Measurements from ENCODE around the gene TRAK1. TPM values are rescaled to one million over a fixed set of nuclear protein-coding genes. Genes with fewer than 3 reads are reported as not detected.

Gene TRAK1
- polyA plus RNA-seq, 1 donor (not counting 4 experiments of a cell fraction or from before 2014, with no cell fraction given), result 58.2 TPM

DNA sequence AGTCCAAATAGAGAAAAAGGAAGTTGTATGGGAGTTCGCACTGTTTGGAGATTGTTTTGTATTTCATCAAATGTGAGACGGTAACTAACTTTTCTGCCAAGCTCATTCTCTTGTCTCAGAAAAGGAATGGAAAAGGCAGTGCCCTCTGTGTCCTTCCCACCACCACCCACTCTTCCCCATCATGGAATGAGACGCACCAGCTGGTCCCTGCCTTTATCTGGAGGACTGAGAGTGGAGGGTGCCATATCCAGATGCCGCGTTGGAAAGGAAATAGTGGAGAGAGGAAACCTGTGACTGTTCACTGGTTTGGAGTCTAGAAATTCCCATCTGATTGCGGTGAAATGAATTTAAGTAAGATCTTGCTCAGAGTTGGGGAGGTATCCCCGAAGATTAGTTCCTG is 178.5 kb downstream of the TRAK1 start:
- H3K4me1 ChIP-seq (ENCODE audit: control insufficient read depth, extremely low read depth, insufficient read depth, low read length), result no peaks in the 10 kb centered on the region
- peaks cover 47% of the 10 kb centered on the region for H3K27me3 ChIP-seq (ENCODE audit: control insufficient read depth, extremely low read depth, insufficient read depth, low read length)
- dilution Hi-C loops (cut with MboI; ENCODE audit: extremely low pct_ligation_motif_present, low sequenced_read_pairs), result loop anchor here (25.0 kb wide), 2 partner anchors 93 to 168 kb away; no protein-coding TSS in a partner anchor
- FAIRE-seq, result no peak
- H3K9ac ChIP-seq (ENCODE audit: control insufficient read depth, extremely low read depth, insufficient read depth, low read length), result no peak overlapping the region
- peaks cover 2% of the 10 kb centered on the region for H3K9me3 ChIP-seq (ENCODE audit: control insufficient read depth, low read depth, low read length)
- DNase-seq (ENCODE audit: low read depth, low spot score), result no peak
- H3K4me2 ChIP-seq (ENCODE audit: control insufficient read depth, extremely low read depth, insufficient read depth, low read depth, low read length), result no peak overlapping the region
- no peaks in the 10 kb centered on the region for H3K9me1 ChIP-seq (ENCODE audit: control insufficient read depth, extremely low read depth, insufficient read depth, low read length)
- H3K36me3 ChIP-seq (ENCODE audit: control insufficient read depth in 2 of 2, extremely low read depth in 1 of 2, insufficient read depth in 2 of 2, low read length in 2 of 2), result no peaks in the 10 kb centered on the region
- H2AFZ ChIP-seq (ENCODE audit: control insufficient read depth, low read length), result no peak overlapping the region
- no peaks in the 10 kb centered on the region for H4K20me1 ChIP-seq (ENCODE audit: control insufficient read depth, extremely low read depth, insufficient read depth, low read length)
- H3K4me3 ChIP-seq (ENCODE audit: control insufficient read depth in 2 of 3, extremely low read depth in 1 of 3, insufficient read depth in 2 of 3, low read depth in 1 of 3, low read length in 3 of 3), result no peak overlapping the region
- no peak overlapping the region for H3K27ac ChIP-seq (ENCODE audit: control insufficient read depth, insufficient read depth, low read length)
- H3K79me2 ChIP-seq (ENCODE audit: control insufficient read depth, insufficient read depth, low read length), result no peaks in the 10 kb centered on the region
- TF ChIP-seq, protein P1, sequence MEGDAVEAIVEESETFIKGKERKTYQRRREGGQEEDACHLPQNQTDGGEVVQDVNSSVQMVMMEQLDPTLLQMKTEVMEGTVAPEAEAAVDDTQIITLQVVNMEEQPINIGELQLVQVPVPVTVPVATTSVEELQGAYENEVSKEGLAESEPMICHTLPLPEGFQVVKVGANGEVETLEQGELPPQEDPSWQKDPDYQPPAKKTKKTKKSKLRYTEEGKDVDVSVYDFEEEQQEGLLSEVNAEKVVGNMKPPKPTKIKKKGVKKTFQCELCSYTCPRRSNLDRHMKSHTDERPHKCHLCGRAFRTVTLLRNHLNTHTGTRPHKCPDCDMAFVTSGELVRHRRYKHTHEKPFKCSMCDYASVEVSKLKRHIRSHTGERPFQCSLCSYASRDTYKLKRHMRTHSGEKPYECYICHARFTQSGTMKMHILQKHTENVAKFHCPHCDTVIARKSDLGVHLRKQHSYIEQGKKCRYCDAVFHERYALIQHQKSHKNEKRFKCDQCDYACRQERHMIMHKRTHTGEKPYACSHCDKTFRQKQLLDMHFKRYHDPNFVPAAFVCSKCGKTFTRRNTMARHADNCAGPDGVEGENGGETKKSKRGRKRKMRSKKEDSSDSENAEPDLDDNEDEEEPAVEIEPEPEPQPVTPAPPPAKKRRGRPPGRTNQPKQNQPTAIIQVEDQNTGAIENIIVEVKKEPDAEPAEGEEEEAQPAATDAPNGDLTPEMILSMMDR (optimal IDR thresholded peaks at IDR 0.05 in 1 of 3, IDR thresholded peaks at IDR 0.05 in 1 of 3, conservative IDR thresholded peaks at IDR 0.05 in 1 of 3; ENCODE audit: extremely low read depth in 1 of 3, insufficient read depth in 2 of 3, low read length in 3 of 3), result no peak
- TF ChIP-seq EZH2 (IDR thresholded peaks at IDR 0.05; ENCODE audit: low read length), result no peak

DNA sequence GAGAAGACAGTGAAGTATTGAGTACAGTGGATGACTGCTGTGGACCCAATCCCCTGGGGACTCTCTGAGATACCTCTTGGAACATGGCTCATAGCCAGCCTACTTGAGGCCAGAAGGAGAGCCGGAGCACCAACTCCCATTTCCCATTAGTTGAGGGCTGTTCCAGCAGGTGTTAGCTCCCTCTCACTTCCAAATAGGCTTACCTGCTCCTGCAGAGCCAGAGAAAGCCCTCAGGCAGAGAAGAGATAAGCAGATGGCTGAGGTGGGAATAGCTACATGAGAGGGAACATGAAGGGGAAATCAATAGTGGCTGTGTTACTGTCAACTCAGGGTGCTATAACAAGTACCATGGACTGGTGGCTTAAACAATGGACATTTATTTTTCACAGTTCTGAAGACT is 179.4 kb downstream of the TRAK1 start:
- Histone ChIP-seq H3K4me3 (ENCODE audit: control insufficient read depth in 2 of 3, extremely low read depth in 1 of 3, insufficient read depth in 2 of 3, low read depth in 1 of 3, low read length in 3 of 3) (no peak overlapping the region), H3K27me3 (ENCODE audit: control insufficient read depth, extremely low read depth, insufficient read depth, low read length) (peaks cover 38% of the 10 kb centered on the region), H3K36me3 (ENCODE audit: control insufficient read depth in 2 of 2, extremely low read depth in 1 of 2, insufficient read depth in 2 of 2, low read length in 2 of 2) (no peaks in the 10 kb centered on the region), H3K79me2 (ENCODE audit: control insufficient read depth, insufficient read depth, low read length) (no peaks in the 10 kb centered on the region), H3K4me2 (ENCODE audit: control insufficient read depth, extremely low read depth, insufficient read depth, low read depth, low read length) (no peak overlapping the region), H3K9ac (ENCODE audit: control insufficient read depth, extremely low read depth, insufficient read depth, low read length) (no peak overlapping the region), H3K4me1 (ENCODE audit: control insufficient read depth, extremely low read depth, insufficient read depth, low read length) (no peaks in the 10 kb centered on the region), H3K9me3 (ENCODE audit: control insufficient read depth, low read depth, low read length) (peaks cover 2% of the 10 kb centered on the region), H4K20me1 (ENCODE audit: control insufficient read depth, extremely low read depth, insufficient read depth, low read length) (no peaks in the 10 kb centered on the region), H3K27ac (ENCODE audit: control insufficient read depth, insufficient read depth, low read length) (no peak overlapping the region), H3K9me1 (ENCODE audit: control insufficient read depth, extremely low read depth, insufficient read depth, low read length) (no peaks in the 10 kb centered on the region), H2AFZ (ENCODE audit: control insufficient read depth, low read length) (no peak overlapping the region)
- DNase-seq (ENCODE audit: low read depth, low spot score) (no peak), FAIRE-seq (no peak)
- dilution Hi-C loops (cut with MboI; ENCODE audit: extremely low pct_ligation_motif_present, low sequenced_read_pairs), result loop anchor here (25.0 kb wide), 2 partner anchors 92 to 167 kb away; no protein-coding TSS in a partner anchor
- TF ChIP-seq EZH2 (IDR thresholded peaks at IDR 0.05; ENCODE audit: low read length), result no peak
- TF ChIP-seq, protein P1 (optimal IDR thresholded peaks at IDR 0.05 in 1 of 3, IDR thresholded peaks at IDR 0.05 in 1 of 3, conservative IDR thresholded peaks at IDR 0.05 in 1 of 3; ENCODE audit: extremely low read depth in 1 of 3, insufficient read depth in 2 of 3, low read length in 3 of 3), result no peak
